Measurements from ENCODE around the gene DBH. TPM values are rescaled to one million over a fixed set of nuclear protein-coding genes. Genes with fewer than 3 reads are reported as not detected.

Gene DBH
- polyA plus RNA-seq, 3 donors from 2014 or later = not detected

GRCh38 chr9:133637451-133638055 is 1.4 kb downstream of the DBH start:
- Mint-ChIP-seq H3K27ac (no peak overlapping the region), H3K4me1 (no peaks in the 10 kb centered on the region), H3K27me3 (ENCODE audit: low read depth in 3 of 3) (peaks cover 2 to 8% (median 6%) of the 10 kb centered on the region in 3 donors), H3K9me3 (no peaks in the 10 kb centered on the region), H3K36me3 (no peaks in the 10 kb centered on the region), H3K4me3 (no peak overlapping the region)
- no peak for DNase-seq

DNA sequence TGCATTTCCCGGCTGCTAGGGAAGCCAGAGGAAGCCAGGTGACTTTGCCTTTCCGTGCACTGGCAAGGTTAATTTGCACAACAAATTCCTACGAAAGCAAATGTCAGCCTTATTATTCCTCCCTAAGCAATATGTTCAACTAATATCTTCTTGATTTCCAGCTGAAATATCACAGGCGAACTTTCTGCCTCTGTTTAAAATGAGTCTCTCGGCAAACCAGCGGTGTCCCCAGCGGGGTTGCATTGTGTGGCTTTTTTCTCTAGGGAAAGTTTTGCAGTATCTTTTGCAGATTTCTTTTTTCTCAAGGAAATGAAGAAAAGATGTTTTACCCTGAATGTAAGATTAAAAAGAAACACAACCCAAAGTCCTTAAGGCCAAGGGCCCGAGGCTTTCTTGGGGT is 1.9 kb downstream of the DBH start:
- DNase-seq = no peak
- Mint-ChIP-seq H3K9me3 (no peaks in the 10 kb centered on the region), H3K4me3 (no peak overlapping the region), H3K36me3 (no peaks in the 10 kb centered on the region), H3K27me3 (ENCODE audit: low read depth in 3 of 3) (peaks cover 2 to 8% (median 6%) of the 10 kb centered on the region in 3 donors), H3K27ac (no peak overlapping the region), H3K4me1 (no peaks in the 10 kb centered on the region)

DNA sequence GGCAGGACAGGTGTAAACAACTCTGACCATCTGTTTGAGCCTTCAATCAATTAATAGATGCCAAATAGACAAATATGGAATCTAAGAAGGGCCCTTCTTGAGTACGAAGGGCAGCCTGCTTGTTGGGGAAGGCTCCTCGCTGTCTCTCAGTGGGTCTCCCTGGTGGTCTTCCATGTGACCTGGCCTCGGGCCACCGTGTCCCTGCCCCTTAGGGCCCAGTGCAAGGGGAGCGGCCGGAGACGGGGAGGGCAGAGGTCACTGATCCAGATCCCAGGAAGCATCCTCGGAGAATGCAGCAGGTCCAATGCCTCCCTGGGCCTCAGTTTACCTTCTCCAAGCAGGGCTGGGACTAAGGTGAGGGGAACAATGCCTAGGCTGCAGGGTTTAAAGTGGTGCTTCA is 2.5 kb downstream of the DBH start:
- no peaks in the 10 kb centered on the region for H3K4me1 Mint-ChIP-seq
- H3K36me3 Mint-ChIP-seq = no peaks in the 10 kb centered on the region
- peaks cover 2 to 8% (median 6%) of the 10 kb centered on the region in 3 donors for H3K27me3 Mint-ChIP-seq (ENCODE audit: low read depth in 3 of 3)
- DNase-seq = no peak
- no peak overlapping the region for H3K4me3 Mint-ChIP-seq
- H3K9me3 Mint-ChIP-seq = no peaks in the 10 kb centered on the region
- no peak overlapping the region for H3K27ac Mint-ChIP-seq

DNA sequence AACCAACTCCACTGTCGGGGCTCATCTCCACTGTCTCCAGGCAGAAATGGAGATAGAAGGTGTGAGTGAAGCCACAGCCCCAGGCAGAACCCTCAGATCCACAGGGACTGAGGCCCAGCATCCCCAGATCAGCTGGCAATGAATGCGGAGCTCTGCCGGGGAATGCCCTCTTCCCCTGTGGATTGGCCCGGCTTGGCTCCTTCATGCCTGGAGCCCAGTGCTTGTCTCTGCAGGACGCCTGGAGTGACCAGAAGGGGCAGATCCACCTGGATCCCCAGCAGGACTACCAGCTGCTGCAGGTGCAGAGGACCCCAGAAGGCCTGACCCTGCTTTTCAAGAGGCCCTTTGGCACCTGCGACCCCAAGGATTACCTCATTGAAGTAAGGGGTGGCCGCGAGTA is 3.5 kb downstream of the DBH start:
- no peak overlapping the region for H3K4me3 Mint-ChIP-seq

DNA sequence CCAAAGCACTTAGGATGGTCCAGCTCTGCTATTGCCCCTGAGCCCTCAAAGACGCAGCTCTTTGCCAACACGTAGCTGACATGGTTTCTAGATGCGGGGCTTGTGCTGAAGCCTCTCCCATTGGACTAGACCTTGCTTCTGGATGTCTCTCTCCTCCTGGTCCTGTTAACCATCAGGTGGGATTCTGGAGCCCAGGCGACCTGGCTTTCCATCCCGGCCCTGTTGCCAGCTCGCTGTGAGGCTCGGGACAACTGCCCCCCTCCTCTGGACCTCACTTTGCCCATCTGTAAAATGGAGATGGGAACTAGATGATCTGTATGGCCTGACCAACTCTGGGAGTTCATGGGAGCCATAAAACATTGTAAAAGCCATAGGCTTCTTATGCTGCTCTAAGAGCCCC is 4.0 kb downstream of the DBH start:
- H3K4me1 Mint-ChIP-seq = no peaks in the 10 kb centered on the region
- H3K27me3 Mint-ChIP-seq (ENCODE audit: low read depth in 3 of 3) = peaks cover 2 to 6% (median 5%) of the 10 kb centered on the region in 3 donors
- H3K36me3 Mint-ChIP-seq = no peaks in the 10 kb centered on the region
- no peaks in the 10 kb centered on the region for H3K9me3 Mint-ChIP-seq
- no peak overlapping the region for H3K4me3 Mint-ChIP-seq
- no peak overlapping the region for H3K27ac Mint-ChIP-seq
- no peak for DNase-seq

More for the DNA sequence above, 3.5 kb downstream of the DBH start:
- Mint-ChIP-seq H3K27me3 (ENCODE audit: low read depth in 3 of 3) (peaks cover 2 to 6% (median 5%) of the 10 kb centered on the region in 3 donors), H3K27ac (no peak overlapping the region), H3K9me3 (no peaks in the 10 kb centered on the region), H3K4me1 (no peaks in the 10 kb centered on the region), H3K36me3 (no peaks in the 10 kb centered on the region)
- DNase-seq = no peak

GRCh38 chr9:133640580-133641395 is 4.6 kb downstream of the DBH start:
- H3K27ac Mint-ChIP-seq = no peak overlapping the region
- peaks cover 2 to 6% (median 5%) of the 10 kb centered on the region in 3 donors for H3K27me3 Mint-ChIP-seq (ENCODE audit: low read depth in 3 of 3)

DNA sequence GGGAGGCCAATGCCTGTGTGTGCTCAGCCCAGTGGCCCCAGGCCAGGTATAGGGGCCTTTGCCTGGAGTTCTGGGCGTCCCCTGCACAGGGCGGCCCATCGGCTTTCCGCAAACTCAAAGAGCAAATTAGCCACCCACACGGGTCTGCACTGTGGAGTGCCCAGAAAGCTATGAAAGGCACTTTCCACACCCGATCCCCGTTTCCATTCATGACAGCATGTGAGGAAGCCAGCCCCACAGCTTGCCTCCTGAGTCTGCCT is 5.2 kb downstream of the DBH start:
- H3K4me3 Mint-ChIP-seq = no peak overlapping the region
- no peak overlapping the region for H3K27ac Mint-ChIP-seq
- no peak for DNase-seq
- no peaks in the 10 kb centered on the region for H3K36me3 Mint-ChIP-seq
- H3K27me3 Mint-ChIP-seq (ENCODE audit: low read depth in 3 of 3) = peaks cover 2 to 6% (median 5%) of the 10 kb centered on the region in 3 donors
- no peaks in the 10 kb centered on the region for H3K4me1 Mint-ChIP-seq
- H3K9me3 Mint-ChIP-seq = peaks cover 0 to 2% (median 0%) of the 10 kb centered on the region in 6 donors

More at GRCh38 chr9:133640580-133641395, 4.6 kb downstream of the DBH start:
- Mint-ChIP-seq H3K36me3 (no peaks in the 10 kb centered on the region), H3K4me1 (no peaks in the 10 kb centered on the region), H3K9me3 (no peaks in the 10 kb centered on the region), H3K4me3 (no peak overlapping the region)
- no peak for DNase-seq

GRCh38 chr9:133641861-133642595 is 5.9 kb downstream of the DBH start:
- Mint-ChIP-seq H3K9me3 (peaks cover 0 to 2% (median 0%) of the 10 kb centered on the region in 6 donors), H3K4me3 (no peak overlapping the region), H3K27me3 (ENCODE audit: low read depth in 3 of 3) (peaks cover 2 to 8% (median 6%) of the 10 kb centered on the region in 3 donors), H3K36me3 (no peaks in the 10 kb centered on the region), H3K4me1 (no peaks in the 10 kb centered on the region), H3K27ac (no peak overlapping the region)
- no peak for DNase-seq

DNA sequence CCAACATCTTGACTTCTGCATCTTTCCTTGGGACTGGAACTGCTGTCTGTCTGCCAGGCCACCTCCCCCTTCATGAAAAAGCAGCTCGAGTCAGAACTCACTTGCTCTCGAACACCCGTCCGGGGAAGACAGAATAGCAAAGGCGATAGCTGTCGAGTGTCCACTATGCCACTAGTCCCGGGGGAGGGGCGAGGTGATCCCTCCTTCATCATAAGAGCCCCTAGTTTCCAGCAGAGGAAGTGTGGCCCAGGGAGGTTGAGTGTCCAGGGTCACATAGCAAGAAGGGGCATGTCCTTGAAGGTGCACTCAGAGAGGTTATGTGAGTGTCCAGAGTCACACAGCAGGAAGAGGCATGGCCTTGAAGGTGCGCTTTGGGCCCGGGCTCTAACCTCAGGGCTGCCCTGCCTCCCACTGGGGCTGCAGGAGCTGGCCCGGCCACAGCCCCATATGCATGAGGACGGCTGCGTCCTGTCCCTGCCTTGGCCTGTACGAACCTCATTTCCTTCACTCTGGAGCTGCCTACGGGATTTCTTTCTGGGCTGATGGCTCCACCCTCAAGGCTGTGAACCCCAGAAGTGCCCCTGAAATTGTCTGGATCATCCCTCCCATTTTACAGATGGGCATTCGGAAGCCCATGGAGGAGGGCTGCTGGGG is 6.7 kb downstream of the DBH start:
- no peak for DNase-seq
- Mint-ChIP-seq H3K27me3 (ENCODE audit: low read depth in 3 of 3) (peaks cover 2 to 10% (median 8%) of the 10 kb centered on the region in 3 donors), H3K27ac (no peak overlapping the region), H3K9me3 (peaks cover 0 to 2% (median 0%) of the 10 kb centered on the region in 6 donors), H3K36me3 (no peaks in the 10 kb centered on the region), H3K4me1 (no peaks in the 10 kb centered on the region), H3K4me3 (no peak overlapping the region)

DNA sequence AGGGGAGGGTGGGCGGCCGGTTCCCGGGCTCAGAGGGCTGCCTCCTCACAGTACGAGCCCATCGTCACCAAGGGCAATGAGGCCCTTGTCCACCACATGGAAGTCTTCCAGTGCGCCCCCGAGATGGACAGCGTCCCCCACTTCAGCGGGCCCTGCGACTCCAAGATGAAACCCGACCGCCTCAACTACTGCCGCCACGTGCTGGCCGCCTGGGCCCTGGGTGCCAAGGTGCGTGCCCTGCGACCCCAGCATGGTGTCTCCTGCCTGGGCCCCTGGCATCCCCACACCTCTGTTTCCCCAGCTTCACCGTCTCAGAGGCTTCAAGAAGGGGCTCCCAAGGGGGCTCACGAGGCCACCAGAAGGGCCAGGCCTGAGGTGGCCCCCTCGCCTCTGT is 7.2 kb downstream of the DBH start:
- Mint-ChIP-seq H3K4me1 (no peaks in the 10 kb centered on the region), H3K27ac (no peak overlapping the region), H3K9me3 (peaks cover 0 to 2% (median 0%) of the 10 kb centered on the region in 6 donors)

DNA sequence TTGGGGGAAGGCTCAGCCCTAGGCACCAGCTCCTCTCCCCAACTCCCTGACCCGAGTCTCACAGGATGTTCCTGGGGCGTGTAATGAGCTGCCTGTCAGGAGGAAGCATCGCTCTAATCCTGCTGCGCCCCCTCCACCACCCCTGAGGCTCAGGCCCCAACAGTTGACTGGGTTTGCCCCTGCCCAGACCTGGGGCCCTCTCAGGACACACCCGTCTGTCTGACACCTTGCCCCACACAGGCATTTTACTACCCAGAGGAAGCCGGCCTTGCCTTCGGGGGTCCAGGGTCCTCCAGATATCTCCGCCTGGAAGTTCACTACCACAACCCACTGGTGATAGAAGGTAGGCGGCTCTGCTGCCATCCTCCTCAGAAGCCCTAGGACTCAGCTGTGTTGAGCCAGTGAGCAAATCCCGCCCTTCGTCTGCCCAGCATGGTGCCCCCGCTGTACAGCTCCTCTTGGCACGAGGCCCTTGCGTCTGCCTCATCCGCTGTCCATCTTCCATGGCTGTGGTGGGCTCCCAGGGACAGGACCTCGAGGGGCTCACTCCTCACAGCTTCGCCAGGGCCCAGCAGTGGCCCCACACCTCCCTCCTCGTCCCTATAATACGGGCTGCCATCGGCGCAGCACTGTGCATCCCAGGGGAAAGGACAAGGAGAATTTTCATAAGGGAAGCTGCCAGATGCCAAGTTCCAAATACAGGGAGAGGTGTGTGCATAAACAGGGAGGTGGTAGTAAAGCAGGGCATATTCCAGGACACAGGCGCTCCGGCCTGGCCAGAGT is 8.0 kb downstream of the DBH start:
- H3K4me3 Mint-ChIP-seq = no peak overlapping the region
- H3K27ac Mint-ChIP-seq = no peak overlapping the region
- no peaks in the 10 kb centered on the region for H3K36me3 Mint-ChIP-seq
- DNase-seq = no peak
- H3K27me3 Mint-ChIP-seq (ENCODE audit: low read depth in 3 of 3) = peaks cover 2 to 9% (median 7%) of the 10 kb centered on the region in 3 donors
- peaks cover 0 to 2% (median 0%) of the 10 kb centered on the region in 6 donors for H3K9me3 Mint-ChIP-seq
- H3K4me1 Mint-ChIP-seq = no peaks in the 10 kb centered on the region

More for the DNA sequence above, 7.2 kb downstream of the DBH start:
- no peak for DNase-seq
- Mint-ChIP-seq H3K4me3 (no peak overlapping the region), H3K36me3 (no peaks in the 10 kb centered on the region), H3K27me3 (ENCODE audit: low read depth in 3 of 3) (peaks cover 2 to 10% (median 8%) of the 10 kb centered on the region in 3 donors)

DNA sequence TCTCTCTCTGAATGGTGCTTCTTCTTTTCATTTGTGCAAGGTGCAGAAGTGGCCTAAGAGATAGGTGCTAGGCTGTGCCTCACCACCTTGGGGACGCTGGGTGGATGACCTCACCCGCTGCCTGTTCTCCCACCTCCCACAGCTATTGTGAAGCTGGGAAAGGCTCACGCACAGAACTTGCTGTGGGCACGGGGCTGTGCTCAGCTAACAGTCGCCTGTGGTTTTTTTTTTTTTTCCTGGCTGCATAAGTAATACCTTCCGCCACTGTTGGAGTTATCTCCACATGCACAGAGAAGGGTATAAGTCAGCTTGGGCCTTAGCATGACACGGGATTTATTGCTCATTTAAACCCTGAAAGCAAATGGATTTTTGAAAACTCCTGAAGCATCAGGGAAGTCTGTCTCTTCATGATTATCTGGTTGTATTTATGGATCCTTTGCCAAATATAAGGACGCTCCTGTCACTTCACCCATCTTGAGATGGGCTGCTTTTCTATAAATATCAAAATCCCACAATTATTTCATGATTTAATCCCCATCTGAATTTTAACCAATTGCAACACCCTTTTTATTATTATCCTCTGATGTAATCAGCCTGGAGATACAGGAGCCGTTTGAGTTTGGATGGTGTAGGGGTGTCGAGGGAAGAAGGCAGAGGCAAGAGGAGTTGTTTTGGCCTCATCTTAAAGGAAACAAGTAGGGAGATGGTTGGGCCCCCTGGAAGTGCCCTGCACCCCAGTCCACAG is 9.0 kb downstream of the DBH start:
- H3K27ac Mint-ChIP-seq = no peak overlapping the region
- no peaks in the 10 kb centered on the region for H3K4me1 Mint-ChIP-seq
- peaks cover 0 to 2% (median 0%) of the 10 kb centered on the region in 6 donors for H3K9me3 Mint-ChIP-seq
- peaks cover 7 to 10% (median 8%) of the 10 kb centered on the region in 3 donors for H3K27me3 Mint-ChIP-seq (ENCODE audit: low read depth in 3 of 3)
- no peak overlapping the region for H3K4me3 Mint-ChIP-seq
- DNase-seq = no peak
- no peaks in the 10 kb centered on the region for H3K36me3 Mint-ChIP-seq

DNA sequence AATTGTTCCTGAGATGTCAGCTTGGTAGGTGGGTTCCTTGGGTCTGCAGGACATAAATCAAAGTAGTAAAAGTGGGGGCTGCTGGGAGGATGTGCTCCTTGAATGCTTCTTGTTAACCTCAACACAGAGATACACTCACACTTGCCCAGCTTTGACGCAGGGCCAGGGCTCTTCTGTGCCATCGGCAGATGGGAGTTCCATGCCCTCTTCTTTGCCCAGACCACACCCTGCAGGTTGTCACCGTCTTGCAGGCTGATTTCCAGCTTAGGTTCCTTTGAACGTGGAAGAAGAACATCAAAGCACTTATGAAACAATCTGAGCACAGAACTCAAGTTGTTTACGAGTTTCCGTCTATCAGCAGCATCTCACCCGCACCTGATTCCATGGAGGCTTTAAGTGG is 11.0 kb downstream of the DBH start:
- Mint-ChIP-seq H3K27me3 (ENCODE audit: low read depth in 3 of 3) (peaks cover 4 to 7% (median 7%) of the 10 kb centered on the region in 3 donors), H3K27ac (no peak overlapping the region), H3K4me3 (no peak overlapping the region), H3K9me3 (peaks cover 0 to 2% (median 0%) of the 10 kb centered on the region in 6 donors), H3K36me3 (no peaks in the 10 kb centered on the region), H3K4me1 (no peaks in the 10 kb centered on the region)
- no peak for DNase-seq
